GM13977 (cell line): ENCODE measurements around the gene F10.
"Not testable (repeated sequence)": the region's sequence is repeated elsewhere in the genome, so short reads cannot be mapped to it uniquely, and the experiment has no call there.

Experiments used
- DNase-seq: peaks from one replicate; pipeline ENCODE4 v3.0.0; 2012; ENCODE audit warnings: low spot score
- CTCF ChIP-seq: IDR thresholded peaks from 2 replicates; pipeline ENCODE4 v1.5.1; 2012; ENCODE audit warnings: mild to moderate bottlenecking, control low read depth; ENCODE audit not compliant: insufficient read depth; ENCODE audit errors: extremely low read depth, missing control alignments
- in situ Hi-C: fragments of 300-500 bp; cut with MboI; formaldehyde crosslinking; loops from one replicate; pipeline ENCODE4 v1.12.0; 2022; ENCODE audit warnings: low sequenced_read_pairs, low pct_unique_long_range_greater_than_20kb, mixed read lengths, inconsistent platforms; ENCODE audit not compliant: unreplicated experiment

The F10 gene

GRCh38 chr13:113109151-113110047 lies 13.2 kb upstream of the F10 start:
- TF ChIP-seq CTCF: no peak

GRCh38 chr13:113110048-113110851 lies 12.3 kb upstream of the F10 start:
- no peak for TF ChIP-seq CTCF

More at GRCh38 chr13:113109151-113110047, 13.2 kb upstream of the F10 start:
- in situ Hi-C loops: no loop called here
- DNase-seq: no peak

GRCh38 chr13:113110852-113111315 lies 11.7 kb upstream of the F10 start:
- in situ Hi-C loops: no loop called here
- TF ChIP-seq CTCF: no peak
- DNase-seq: no peak

More at GRCh38 chr13:113110048-113110851, 12.3 kb upstream of the F10 start:
- no peak for DNase-seq
- in situ Hi-C loops: no loop called here

- in situ Hi-C loops, DNase-seq: not testable (repeated sequence)
Measured at GRCh38 chr13:113111821-113112220, 10.8 kb upstream of the F10 start.

GRCh38 chr13:113112475-113112874 lies 10.1 kb upstream of the F10 start:
- in situ Hi-C loops, DNase-seq: not testable (repeated sequence)

- in situ Hi-C loops: no loop called here
- no peak for TF ChIP-seq CTCF
Measured at GRCh38 chr13:113112893-113113845, 9.4 kb upstream of the F10 start.

GRCh38 chr13:113113846-113114271 lies 8.7 kb upstream of the F10 start:
- no peak for TF ChIP-seq CTCF
- in situ Hi-C loops: no loop called here
- DNase-seq: no peak

More at GRCh38 chr13:113112893-113113845, 9.4 kb upstream of the F10 start:
- DNase-seq: no peak
